Measurements from ENCODE around the gene MST1R. TPM values are rescaled to one million over a fixed set of nuclear protein-coding genes. Genes with fewer than 3 reads are reported as not detected.

MST1R gene
- total and polyA plus RNA-seq, 9 of the 15 experiments (the other 6 are each of a cell fraction or from before 2014, with no cell fraction given) = 1.3 to 10.0 (median 3.8) TPM

GRCh38 chr3:49903451-49904424 is at the start of gene MST1R (continued):
- TF ChIP-seq KLF13 (tag; IDR thresholded peaks at IDR 0.05; ENCODE audit: borderline replicate concordance, low read depth) (no peak), NFE2 (IDR thresholded peaks at IDR 0.05; ENCODE audit: low read depth) (no peak), PYGO2 (tag; IDR thresholded peaks at IDR 0.05) (no peak), PURB (CRISPR knock-in tag; IDR thresholded peaks at IDR 0.05; ENCODE audit: low read depth) (no peak), GTF2E2 (tag; IDR thresholded peaks at IDR 0.05) (no peak), BACH1 (tag; IDR thresholded peaks at IDR 0.05) (no peak), E2F6 (IDR thresholded peaks at IDR 0.05; ENCODE audit: borderline replicate concordance in 1 of 2, extremely low read depth in 1 of 2, insufficient read depth in 1 of 2, insufficient read length in 1 of 2, low read depth in 1 of 2, low read length in 1 of 2, poor library complexity in 1 of 2, severe bottlenecking in 1 of 2) (peak; percentile 60 to 79), ARID2 (IDR thresholded peaks at IDR 0.05) (no peak), NONO (IDR thresholded peaks at IDR 0.05; ENCODE audit: low read depth in 2 of 2, low read length in 1 of 2) (no peak), HNRNPK (IDR thresholded peaks at IDR 0.05; ENCODE audit: low read depth, low read length, poor library complexity, severe bottlenecking) (no peak), ZNF133 (CRISPR knock-in tag; IDR thresholded peaks at IDR 0.05) (no peak), TFAM (CRISPR knock-in tag; conservative IDR thresholded peaks at IDR 0.05) (no peak), ZBTB26 (CRISPR knock-in tag; IDR thresholded peaks at IDR 0.05) (no peak), PRDM10 (IDR thresholded peaks at IDR 0.05; ENCODE audit: partially characterized antibody) (no peak), ZSCAN32 (CRISPR knock-in tag; IDR thresholded peaks at IDR 0.05) (no peak), BRD4 (IDR thresholded peaks at IDR 0.05) (no peak)
